HG02852 (cell line): ENCODE data around the gene KAT14.
"Not testable (repeated sequence)": the region's sequence is repeated elsewhere in the genome, so short reads cannot be mapped to it uniquely, and the experiment has no call there.

Experiments used
- ATAC-seq: cut with Tn5 transposase; IDR thresholded peaks from one replicate; pipeline ENCODE4 v1.9.1; 2021; ENCODE audit warnings: mild to moderate bottlenecking, moderate library complexity; ENCODE audit not compliant: unreplicated experiment

KAT14 gene, protein sequence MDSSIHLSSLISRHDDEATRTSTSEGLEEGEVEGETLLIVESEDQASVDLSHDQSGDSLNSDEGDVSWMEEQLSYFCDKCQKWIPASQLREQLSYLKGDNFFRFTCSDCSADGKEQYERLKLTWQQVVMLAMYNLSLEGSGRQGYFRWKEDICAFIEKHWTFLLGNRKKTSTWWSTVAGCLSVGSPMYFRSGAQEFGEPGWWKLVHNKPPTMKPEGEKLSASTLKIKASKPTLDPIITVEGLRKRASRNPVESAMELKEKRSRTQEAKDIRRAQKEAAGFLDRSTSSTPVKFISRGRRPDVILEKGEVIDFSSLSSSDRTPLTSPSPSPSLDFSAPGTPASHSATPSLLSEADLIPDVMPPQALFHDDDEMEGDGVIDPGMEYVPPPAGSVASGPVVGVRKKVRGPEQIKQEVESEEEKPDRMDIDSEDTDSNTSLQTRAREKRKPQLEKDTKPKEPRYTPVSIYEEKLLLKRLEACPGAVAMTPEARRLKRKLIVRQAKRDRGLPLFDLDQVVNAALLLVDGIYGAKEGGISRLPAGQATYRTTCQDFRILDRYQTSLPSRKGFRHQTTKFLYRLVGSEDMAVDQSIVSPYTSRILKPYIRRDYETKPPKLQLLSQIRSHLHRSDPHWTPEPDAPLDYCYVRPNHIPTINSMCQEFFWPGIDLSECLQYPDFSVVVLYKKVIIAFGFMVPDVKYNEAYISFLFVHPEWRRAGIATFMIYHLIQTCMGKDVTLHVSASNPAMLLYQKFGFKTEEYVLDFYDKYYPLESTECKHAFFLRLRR

DNA sequence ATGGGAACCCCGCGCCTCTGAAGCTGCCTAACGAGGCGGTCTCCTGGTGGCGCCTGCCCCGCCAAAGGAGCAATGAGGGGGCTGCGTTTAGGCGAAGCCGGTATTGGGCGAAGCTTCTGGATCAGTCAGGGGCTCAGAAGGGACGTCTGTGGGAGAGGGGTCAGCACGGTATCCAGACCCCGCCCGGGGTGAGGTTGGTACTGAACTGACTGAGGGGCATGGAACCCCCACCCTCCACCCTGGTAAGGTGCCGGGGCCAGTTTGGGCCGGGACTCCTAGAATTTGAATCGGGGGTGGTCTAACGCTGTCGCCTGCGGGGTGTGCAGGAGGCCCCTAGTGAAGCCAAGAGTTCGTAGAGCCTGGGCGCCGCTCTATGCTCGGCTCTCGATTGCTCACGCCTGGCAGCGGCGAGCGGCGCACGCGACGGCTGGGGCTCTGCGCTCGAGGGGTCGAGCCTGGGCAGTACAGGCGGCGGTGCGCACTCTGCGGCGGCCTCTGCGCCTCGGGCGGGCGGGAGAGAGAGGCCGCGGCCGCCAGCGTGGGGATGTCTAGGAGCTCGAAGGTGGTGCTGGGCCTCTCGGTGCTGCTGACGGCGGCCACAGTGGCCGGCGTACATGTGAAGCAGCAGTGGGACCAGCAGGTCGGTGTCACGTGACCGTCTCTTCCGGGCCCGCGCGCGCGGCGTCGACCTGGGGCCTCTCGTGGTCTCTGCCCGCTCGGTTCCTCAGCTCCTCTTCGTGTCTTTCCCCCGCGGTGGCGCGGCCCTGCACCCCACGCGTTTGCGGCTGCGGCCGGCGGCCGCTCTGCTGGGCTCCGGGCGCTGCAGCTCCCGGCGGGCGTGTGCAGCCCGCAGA is at the start of gene KAT14, which contains the start of gene PET117:
Gene KAT14 (plus strand): TSS at position 452 of the 854 bp plus-strand sequence. CDS start 4,798 bp downstream, outside the sequence.
Gene PET117 (plus strand): TSS at position 452 of the 854 bp plus-strand sequence. CDS start 93 bp downstream, at position 545.
- ATAC-seq: peak; percentile 80

DNA sequence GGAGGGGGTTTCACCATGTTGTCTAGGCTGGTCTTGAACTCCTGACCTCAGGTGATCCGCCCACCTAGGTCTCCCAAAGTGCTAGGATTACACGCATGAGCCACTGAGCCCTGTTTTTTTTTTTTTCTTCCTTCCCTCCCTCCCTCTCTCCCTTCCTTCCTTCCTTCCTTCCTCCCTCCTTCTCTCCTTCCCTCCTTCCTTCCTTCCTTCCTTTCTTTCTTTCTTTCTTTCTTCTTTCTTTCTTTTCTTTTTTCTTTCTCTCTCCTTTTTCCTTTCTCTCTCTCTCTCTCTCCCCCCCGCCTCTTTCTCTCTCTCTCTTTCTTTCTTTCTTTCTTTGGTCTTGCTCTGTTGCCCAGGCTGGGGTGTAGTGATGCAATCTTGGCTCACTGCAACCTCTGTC is 49.4 kb upstream of the KAT14 start:
- not testable (repeated sequence) for ATAC-seq

DNA sequence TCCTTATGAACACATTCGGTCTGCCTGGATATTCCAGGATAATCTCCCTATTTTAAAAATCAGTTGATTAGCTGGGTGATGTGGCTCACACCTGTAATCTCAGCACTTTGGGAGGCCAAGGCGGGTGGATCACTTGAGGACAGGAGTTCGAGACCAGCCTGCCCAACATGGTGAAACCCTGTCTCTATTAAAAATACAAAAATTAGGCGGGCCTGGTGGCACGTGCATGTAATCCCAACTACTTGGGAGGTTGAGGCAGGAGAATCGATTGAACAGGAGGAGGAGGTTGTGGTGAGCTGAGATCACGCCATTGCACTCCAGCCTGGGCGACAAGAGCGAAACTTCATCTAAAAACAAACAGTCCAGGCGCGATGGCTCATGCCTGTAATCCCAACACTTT is 48.8 kb upstream of the KAT14 start:
- not testable (repeated sequence) for ATAC-seq

DNA sequence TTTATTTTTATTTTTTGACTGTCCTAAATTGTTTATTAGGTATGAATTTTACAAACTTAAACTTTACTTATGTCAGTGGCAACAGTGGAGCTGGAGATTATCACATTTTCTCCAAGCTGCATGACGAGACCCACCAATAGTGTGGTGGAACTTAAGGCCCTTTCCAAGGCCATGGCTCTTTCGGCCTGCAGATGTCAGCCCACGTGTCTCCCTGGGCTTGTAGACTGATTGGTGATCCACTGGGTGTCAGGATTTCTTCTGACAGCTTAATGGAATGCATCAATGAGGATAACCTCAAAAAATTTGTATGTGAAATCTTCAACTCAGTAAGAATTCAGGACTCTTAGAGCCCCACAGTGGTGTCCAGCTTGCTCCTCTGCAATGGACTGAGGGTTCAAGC is 47.6 kb upstream of the KAT14 start:
- ATAC-seq: no peak

DNA sequence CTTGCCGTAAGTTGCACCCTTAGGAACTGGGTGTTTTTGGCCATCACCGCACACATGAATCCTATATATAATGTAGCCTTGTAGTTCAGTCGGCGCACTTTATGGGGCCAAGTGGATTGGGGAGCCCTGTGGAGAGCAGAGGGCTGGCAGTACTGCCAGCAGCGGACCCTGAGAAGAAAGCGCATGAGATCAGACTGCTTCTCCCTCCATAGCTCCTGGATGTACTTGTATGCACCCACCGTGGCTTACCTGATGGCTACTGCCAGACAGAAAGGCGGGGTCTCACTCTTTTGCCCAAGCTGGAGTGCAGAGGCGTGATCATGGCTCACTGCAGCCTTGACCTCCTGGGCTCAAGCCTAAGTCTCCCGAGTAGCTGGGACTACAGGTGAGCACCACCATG is 47.2 kb upstream of the KAT14 start:
- no peak for ATAC-seq

DNA sequence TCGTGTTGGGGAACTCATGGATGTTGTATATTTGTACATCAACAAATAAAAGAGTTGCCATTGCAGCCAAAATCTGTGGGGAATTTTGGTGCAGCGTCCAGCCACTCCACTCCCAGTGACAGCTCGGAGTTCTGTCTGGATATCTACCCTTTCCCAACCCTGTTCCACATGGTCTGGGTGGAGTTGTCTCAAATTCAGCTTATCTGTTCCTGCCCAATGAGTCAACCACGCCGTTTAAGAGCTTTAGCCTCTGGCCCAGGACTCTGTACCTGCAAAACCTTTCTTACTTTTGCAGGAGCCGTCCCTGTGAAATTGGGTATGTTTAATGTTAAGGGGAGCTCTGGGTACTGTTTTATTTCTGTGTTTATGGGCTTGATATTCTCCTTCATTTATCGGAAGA is 46.0 kb upstream of the KAT14 start:
- ATAC-seq: no peak

DNA sequence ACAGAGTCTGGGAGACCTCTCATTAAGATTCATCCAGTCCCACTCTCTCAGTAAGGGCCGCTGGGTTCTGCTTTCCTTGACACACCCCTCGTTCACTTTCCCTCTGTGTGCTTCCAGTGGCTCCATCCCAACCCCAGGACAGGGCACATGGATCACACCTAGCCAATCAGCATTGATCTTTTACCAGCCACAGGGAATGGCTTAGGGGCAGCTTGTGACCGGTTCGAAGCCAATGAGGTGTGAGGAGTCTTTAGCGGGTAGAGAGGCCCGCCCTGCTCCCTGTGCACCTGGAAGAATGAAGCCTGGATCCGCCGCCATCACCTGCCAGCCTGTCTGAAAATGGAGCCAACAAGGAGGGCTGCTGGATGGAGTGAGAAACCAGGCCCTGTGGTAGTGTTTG is 44.8 kb upstream of the KAT14 start:
- no peak for ATAC-seq

DNA sequence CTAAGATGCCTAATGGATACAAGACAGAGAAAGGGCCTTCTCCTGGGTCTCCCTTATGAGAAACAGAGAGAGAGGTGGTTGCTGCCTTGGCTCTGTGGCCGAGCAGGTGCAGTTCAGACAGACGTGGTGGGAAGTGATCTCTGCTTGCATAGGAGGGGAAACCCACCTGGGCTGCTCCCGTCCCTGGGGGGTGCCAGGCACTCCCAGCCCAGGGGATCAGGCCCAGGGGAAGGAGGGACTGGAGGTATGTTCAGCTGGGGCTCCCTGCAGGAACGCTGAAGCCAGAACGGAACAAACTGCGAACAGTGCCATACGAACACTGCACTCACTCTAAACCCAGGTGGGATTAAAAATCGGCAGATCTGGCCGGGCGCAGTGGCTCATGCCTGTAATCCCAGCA is 44.3 kb upstream of the KAT14 start:
- no peak for ATAC-seq

DNA sequence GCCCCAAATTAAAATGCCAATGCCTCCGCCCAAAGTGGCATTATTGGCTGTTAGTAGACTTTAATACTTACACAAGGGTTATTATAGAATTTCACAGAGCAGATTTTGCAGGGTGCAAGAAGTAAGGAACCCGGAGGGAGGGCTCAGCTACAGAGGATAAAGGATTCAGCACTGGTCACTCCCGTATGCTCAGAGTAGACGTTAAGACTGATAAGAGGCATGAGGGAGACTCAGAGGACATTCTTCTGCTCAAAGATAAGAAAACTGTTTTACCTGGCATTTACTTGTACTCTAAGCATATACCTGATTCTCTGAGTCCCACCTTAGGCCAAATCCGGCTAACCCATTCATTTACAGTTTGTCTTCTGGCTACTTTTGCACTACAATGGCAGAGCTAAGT is 43.5 kb upstream of the KAT14 start:
- ATAC-seq: no peak

DNA sequence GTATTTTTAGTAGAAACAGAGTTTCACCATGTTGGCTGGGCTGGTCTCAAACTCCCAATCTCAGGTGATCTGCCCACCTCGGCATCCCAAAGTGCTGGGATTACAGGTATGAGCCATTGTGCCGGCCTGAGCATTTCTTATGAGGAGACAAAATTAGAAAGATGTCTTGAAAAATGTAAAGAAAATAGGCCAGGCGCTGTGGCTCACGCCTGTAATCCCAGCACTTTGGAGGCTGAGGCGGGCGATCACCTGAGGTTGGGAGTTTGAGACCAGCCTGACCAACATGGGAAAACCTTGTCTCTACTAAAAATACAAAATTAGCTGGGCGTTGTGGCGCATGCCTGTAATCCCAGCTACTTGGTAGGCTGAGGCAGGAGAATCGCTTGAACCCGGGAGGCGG is 37.1 kb upstream of the KAT14 start:
- not testable (repeated sequence) for ATAC-seq

DNA sequence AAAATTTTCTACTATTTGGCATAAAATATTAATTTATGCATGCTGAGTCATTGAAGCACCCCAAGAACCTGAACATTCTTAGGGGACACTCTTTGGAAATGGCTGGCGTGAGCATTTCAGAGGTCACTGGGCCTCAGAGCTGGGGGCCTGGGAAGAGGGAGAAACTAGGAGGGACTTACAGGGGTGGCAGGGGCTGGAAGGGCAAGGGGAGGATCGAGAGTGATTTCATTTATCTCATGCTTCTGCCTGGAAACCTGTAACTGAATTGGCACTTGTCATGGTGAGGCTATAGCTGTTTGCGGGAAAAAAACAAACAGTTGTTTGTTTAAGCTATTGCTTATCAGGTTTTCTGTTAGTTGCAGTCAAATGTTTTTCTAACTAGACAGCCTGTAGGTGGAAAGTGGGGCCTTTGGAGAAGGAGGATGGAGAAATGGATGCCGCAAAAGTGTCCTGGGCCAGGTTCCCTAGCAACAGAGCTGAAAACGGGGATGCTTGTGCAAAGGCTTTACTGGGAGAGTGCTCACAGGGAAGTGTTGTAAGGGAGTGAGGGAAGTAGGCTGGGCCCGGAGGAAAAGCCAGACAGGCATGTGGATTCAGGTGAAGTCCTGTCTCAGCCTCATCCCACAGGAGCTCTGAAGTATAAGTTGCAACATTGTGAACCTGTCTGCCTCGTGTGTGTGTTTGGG is 36.4 kb upstream of the KAT14 start:
- no peak for ATAC-seq

DNA sequence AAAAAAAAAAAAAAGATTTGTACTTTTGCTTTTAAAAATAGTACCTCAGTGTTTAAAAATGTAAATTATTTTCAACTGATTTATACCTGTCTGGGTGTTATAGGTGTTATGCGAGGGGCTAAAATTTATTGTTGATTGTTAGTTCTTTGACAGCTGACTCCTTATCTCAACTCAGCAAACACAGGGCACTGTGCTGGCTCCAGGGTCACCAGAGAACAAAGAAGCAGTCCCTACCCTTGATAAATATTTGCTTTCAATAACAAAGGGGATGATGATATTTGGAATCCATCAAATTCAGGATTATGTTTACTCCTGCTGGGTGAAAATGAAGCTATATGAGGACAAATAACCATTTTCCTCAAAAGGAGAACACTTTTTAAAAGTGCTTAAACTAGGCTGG is 34.2 kb upstream of the KAT14 start:
- no peak for ATAC-seq

DNA sequence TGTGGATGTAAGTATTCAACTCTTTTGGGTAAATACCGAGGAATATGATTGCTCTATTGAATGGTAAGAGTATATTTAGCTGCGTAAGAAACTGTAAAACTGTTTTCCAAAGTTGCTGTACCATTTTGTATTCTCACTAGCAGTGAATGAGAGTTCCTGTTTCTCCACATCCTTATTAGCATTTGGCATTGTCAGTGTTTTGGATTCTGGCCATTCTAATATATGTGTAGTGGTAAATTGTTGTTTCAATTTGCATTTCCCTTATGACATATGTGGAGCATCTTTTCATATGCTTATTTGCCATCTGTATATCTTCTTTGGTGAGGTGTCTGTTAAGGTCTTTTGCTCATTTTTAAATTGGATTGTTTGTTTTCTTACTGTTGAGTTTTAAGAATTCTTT is 29.3 kb upstream of the KAT14 start:
- ATAC-seq: no peak

DNA sequence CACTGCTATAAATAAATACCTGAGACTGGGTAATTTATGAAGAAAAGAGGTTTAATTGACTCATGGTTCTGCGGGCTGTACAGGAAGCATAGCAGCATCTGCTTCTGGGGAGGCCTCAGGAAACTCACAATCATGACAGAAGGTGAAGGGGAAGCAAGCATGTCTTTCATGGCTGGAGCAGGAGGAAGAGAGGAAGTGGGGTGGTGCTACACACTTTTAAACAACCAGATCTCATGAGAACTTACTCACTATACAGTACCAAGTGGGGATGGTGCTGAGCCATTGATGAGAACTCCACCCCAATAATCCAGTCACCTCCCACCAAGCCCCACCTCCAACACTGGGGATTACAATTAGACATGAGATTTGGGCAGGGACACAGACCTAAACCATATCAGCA is 9.1 kb upstream of the KAT14 start:
- not testable (repeated sequence) for ATAC-seq

DNA sequence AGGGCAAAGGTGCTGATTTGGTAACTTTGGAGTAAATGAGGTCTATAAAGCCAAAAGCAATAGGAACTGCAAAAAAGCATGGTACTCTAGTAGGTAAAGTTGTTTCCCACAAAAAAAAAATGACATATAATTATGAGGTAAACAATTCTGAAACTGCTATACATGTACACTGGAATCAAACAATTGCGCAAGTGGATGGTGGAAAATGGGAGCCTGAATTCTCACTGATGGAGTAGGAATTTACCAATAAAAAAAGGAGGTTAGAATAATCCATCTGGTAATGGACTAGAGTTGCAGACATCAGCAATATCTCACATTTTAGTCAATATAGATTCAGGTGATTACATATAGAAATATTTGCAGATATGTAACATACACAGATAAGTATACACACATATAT is 5.0 kb upstream of the KAT14 start:
- no peak for ATAC-seq

DNA sequence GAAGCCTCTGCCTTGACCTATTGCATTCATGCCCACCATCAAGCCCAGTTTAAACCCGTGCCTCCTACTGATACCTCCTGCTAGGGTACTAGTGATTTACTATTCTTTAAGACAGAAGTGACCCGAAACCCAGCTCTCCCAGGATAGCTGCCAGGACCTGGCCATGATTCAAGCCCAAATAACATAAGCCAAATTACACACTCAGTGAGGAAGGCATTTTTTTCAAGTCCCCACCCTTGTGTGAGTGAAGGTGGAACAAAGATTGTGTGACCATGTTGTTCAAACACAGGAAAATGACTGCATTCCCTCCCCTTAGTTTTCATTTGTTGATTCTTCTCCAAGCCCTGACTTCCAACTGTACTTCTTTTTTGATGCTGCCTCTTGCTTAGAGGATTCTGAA is 3.7 kb upstream of the KAT14 start:
- no peak for ATAC-seq

DNA sequence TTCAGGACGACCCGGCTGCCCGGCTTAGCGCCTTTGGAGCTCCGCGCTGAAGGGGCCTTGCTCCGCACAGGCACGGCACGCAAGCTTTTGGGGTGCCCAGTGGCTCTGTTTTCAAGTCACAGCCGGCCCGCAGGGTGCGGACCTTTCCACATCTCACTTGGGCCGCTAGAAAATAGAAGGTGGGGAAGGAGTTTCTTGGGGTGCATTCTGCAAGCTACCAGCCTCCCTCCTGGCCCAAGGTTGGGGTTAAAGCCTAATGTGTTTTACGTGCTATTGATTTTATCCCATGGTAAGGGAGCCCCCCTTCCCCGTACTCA is 561 bp downstream of the KAT14 start:
- ATAC-seq: peak; percentile 32

DNA sequence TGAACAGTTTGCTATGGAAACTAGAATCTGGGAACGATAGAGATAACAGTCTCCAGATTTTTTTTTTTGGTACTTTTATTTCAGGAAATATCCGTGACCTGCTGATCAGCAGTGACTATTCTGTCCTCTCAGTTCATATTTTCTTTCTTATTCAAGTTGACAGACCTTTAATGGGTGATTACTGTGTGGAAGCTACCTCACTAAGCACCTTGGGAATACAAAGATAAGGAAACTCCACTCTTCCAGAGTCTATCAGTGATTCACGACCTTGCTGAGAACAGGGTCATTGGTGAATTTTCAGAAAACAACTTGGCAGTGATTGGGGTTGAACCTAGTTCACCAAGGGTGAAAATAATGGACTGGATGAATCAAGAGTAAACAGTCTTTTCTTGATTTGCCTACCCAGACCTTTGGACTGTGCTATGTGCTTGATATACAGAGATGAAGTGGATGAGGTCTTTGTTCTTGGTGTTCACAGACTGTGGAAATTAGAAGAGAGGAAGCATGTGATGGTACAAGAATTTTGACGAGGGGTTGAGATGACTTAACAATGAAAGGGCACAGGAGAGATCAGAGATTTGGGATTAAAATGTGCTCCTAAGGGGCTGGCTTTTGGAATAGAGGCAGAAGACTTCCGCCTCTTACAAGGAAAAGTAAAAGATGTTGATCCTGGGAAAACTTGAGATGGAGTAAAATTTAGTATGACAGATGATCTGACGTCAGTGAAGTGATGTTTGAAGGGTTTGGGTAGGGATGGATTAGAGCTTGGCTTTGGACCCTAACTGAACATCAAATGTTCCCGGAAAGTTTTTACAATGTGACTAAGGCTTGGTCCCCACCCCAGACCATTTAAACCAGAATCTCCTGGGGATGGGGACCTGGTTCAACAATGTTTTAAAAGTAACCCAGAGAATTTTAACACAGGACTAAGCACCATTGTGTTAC is 1.2 kb downstream of the KAT14 start:
- no peak for ATAC-seq

DNA sequence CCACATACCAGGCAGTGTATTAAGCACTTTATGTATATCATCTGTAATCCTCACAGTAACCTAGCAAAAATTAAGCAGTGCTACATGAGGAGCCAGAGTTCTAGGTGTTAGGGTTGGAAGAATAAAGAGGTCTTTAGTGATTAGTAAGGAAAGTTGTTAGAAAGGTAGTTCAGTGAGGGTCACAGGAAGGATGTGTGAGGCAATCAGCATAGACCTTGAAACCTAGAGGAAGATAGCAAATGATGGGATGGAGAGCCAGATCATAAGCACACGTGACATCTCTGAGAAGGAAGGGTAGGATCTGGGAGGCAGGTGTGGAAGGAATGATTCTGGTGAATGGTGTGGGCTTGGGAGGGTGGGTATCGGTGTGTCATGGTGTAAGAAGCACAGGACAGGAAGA is 2.2 kb downstream of the KAT14 start:
- ATAC-seq: no peak
